IMR-90 (cell line): ENCODE results near the gene PTPRU. TPM values are rescaled to one million over a fixed set of nuclear protein-coding genes. Genes with fewer than 3 reads are reported as not detected.

Source experiments
- ATAC-seq: fragments of 200-7000 bp; cut with Tn5 transposase; 2 replicates; pipeline ENCODE4 v1.9.1; 2020; ENCODE audit warnings: low read depth, mild to moderate bottlenecking, moderate library complexity
- BruUV-seq: library from RNA; stranded (reverse); fragments of 400-500 nt; replicated peaks from 2 replicates; lab custom pipeline; 2021; lab: Mats Ljungman, UMichigan
- CTCF ChIA-PET: fragments of 300-600 bp; formaldehyde crosslinking; extraction: SDS; loops from one replicate; lab custom pipeline; 2021; ENCODE audit warnings: antibody characterized with exemption; lab: Yijun Ruan, JAX
- POLR2A ChIA-PET: fragments of 300-600 bp; sonication (Branson Sonifier 250); formaldehyde crosslinking; loops from one replicate; lab custom pipeline; 2022; ENCODE audit warnings: antibody characterized with exemption; ENCODE audit not compliant: unreplicated experiment; lab: Charles Lee
- DNase-seq: peaks from one replicate; pipeline ENCODE4 v3.0.0; 2013
- H2AFZ ChIP-seq: replicated peaks from 2 replicates; pipeline ENCODE3; 2013; ENCODE audit warnings: low read length, mild to moderate bottlenecking; ENCODE audit not compliant: poor library complexity
- H2AK5ac ChIP-seq: 2 replicates; pipeline ENCODE4 v1.6.1; 2013; ENCODE audit warnings: low read depth, low read length, inconsistent platforms
- H2AK9ac ChIP-seq: replicated peaks from 2 replicates; pipeline ENCODE3; 2013; ENCODE audit warnings: mild to moderate bottlenecking, low read depth, low read length, moderate library complexity; ENCODE audit not compliant: poor library complexity
- H2BK120ac ChIP-seq: 2 replicates; pipeline ENCODE4 v1.6.1; 2013; ENCODE audit warnings: low read depth, low read length, inconsistent platforms
- H2BK15ac ChIP-seq: 3 replicates; pipeline ENCODE4 v1.6.1; 2013; ENCODE audit warnings: low read depth, low read length, inconsistent platforms
- H2BK20ac ChIP-seq: 2 replicates; pipeline ENCODE4 v1.6.1; 2013; ENCODE audit warnings: low read depth, mild to moderate bottlenecking, inconsistent platforms, low read length, moderate library complexity
- H2BK5ac ChIP-seq: 2 replicates; pipeline ENCODE4 v1.6.1; 2013; ENCODE audit warnings: mild to moderate bottlenecking, low read depth, low read length, inconsistent platforms; ENCODE audit not compliant: poor library complexity, severe bottlenecking
- H3K14ac ChIP-seq: replicated peaks from 2 replicates; pipeline ENCODE4 v1.6.1; 2013; ENCODE audit warnings: low read depth, low read length, inconsistent platforms
- H3K18ac ChIP-seq: 2 replicates; pipeline ENCODE4 v1.6.1; 2013; ENCODE audit warnings: low read depth, low read length, control low read depth
- H3K23ac ChIP-seq: 2 replicates; pipeline ENCODE4 v1.6.1; 2013; ENCODE audit warnings: low read depth, low read length, inconsistent platforms
- H3K27ac ChIP-seq: 2 replicates; pipeline ENCODE4 v1.5.1; 2013; ENCODE audit warnings: mild to moderate bottlenecking, control low read depth, low read length; ENCODE audit not compliant: insufficient read depth
- H3K27me3 ChIP-seq: 2 replicates; pipeline ENCODE4 v1.6.1; 2013; ENCODE audit warnings: low read length; ENCODE audit not compliant: control insufficient read depth, insufficient read depth
- H3K36me3 ChIP-seq: 2 replicates; pipeline ENCODE4 v1.6.1; 2013; ENCODE audit warnings: low read length, mixed read lengths; ENCODE audit not compliant: control insufficient read depth, insufficient read depth
- H3K4ac ChIP-seq: 2 replicates; pipeline ENCODE4 v1.6.1; 2013; ENCODE audit warnings: low read depth, low read length, inconsistent platforms
- H3K4me1 ChIP-seq: 2 replicates; pipeline ENCODE4 v1.6.1; 2013; ENCODE audit warnings: low read length, mixed read lengths; ENCODE audit not compliant: control insufficient read depth, insufficient read depth
- H3K4me2 ChIP-seq: 2 replicates; pipeline ENCODE4 v1.6.1; 2013; ENCODE audit warnings: low read depth, mild to moderate bottlenecking, control low read depth, low read length, moderate library complexity
- H3K4me3 ChIP-seq: 2 replicates; pipeline ENCODE4 v1.5.1; 2013; ENCODE audit warnings: low read depth, mild to moderate bottlenecking, control low read depth, low read length, moderate library complexity; ENCODE audit not compliant: insufficient read depth
- H3K56ac ChIP-seq: 2 replicates; pipeline ENCODE4 v1.6.1; 2013; ENCODE audit warnings: low read length, inconsistent platforms; ENCODE audit not compliant: insufficient read depth; ENCODE audit errors: extremely low read depth
- H3K79me1 ChIP-seq, 2 experiments: 2 replicates each; pipeline ENCODE4 v1.6.1; 2013; ENCODE audit warnings: low read length in 2 of 2, inconsistent platforms in 1 of 2, low read depth in 1 of 2
- H3K9ac ChIP-seq: 2 replicates; pipeline ENCODE4 v1.6.1; 2013; ENCODE audit warnings: low read depth, low read length, control low read depth
- H3K9me1 ChIP-seq: 2 replicates; pipeline ENCODE4 v1.6.1; 2013; ENCODE audit warnings: low read length, inconsistent platforms; ENCODE audit not compliant: insufficient read depth
- H3K9me3 ChIP-seq: 2 replicates; pipeline ENCODE4 v1.6.1; 2013; ENCODE audit warnings: low read length; ENCODE audit not compliant: control insufficient read depth, insufficient read depth
- H4K20me1 ChIP-seq: 2 replicates; pipeline ENCODE4 v1.6.1; 2013; ENCODE audit warnings: low read length, inconsistent platforms; ENCODE audit not compliant: insufficient read depth
- H4K5ac ChIP-seq: 2 replicates; pipeline ENCODE4 v1.6.1; 2013; ENCODE audit warnings: mild to moderate bottlenecking, low read depth, low read length, control low read depth
- H4K8ac ChIP-seq, 2 experiments: 2 replicates each; pipeline ENCODE4 v1.6.1; 2013; ENCODE audit warnings: low read depth in 2 of 2, low read length in 2 of 2, control low read depth in 1 of 2, inconsistent platforms in 1 of 2
- H4K91ac ChIP-seq: 2 replicates; pipeline ENCODE4 v1.6.1; 2013; ENCODE audit warnings: low read depth, low read length, inconsistent platforms; ENCODE audit not compliant: insufficient read depth
- MAFK ChIP-seq: IDR thresholded peaks from 2 replicates; pipeline ENCODE4 v1.6.1; 2012; ENCODE audit warnings: low read depth, low read length, improper control_type of control experiment
- NFE2L2 ChIP-seq: fragments of 150-350 bp; IDR thresholded peaks from 2 replicates; pipeline ENCODE4 v1.6.1; 2016; ENCODE audit warnings: low read depth, mild to moderate bottlenecking, low read length
- WGBS, 2 experiments: methylation state at CpG; one replicate each; pipeline versions ENCODE4 v1.1.5 to v1.1.7; 2013; ENCODE audit warnings: missing lambda C conversion rate in 2 of 2; ENCODE audit not compliant: insufficient read length in 1 of 2; ENCODE audit errors: extremely low coverage in 2 of 2; 5-methylcytosine and 5-hydroxymethylcytosine counted together
- dilution Hi-C: fragments of 300-500 bp; cut with HindIII; formaldehyde crosslinking; loops from one replicate; pipeline ENCODE4 v1.14.3; 2018; ENCODE audit warnings: low sequenced_read_pairs; ENCODE audit not compliant: unreplicated experiment
- in situ Hi-C: fragments of 300-500 bp; cut with MboI; formaldehyde crosslinking; loops from 3 replicates; pipeline ENCODE4 v1.14.3; 2019; ENCODE audit warnings: low sequenced_read_pairs, inconsistent platforms, mixed read lengths
- intact Hi-C: fragments of 100-400 bp; cut with micrococcal nuclease; formaldehyde crosslinking; loops from 2 replicates; pipeline ENCODE4 v1.10.0; 2022
- polyA plus RNA-seq, 3 experiments: library from polyadenylated mRNA; depleted of rRNA; stranded (reverse); fragments of >200 nt; gene quantifications; 2 replicates each; pipeline ENCODE4 v1.2.3, GENCODE V29; 2012; ENCODE audit warnings: low replicate concordance in 1 of 3
- total RNA-seq: library from RNA; depleted of rRNA; stranded (reverse); fragments of >200 nt; gene quantifications from 2 replicates; pipeline ENCODE4 v1.2.3, GENCODE V29; 2012

PTPRU gene
- total and polyA plus RNA-seq, 2 of the 4 experiments (the other 2 are of a cell fraction): 7.0 to 10.7 TPM

GRCh38 chr1:29190718-29191117 is 45.6 kb upstream of the PTPRU start:
- Histone ChIP-seq H3K56ac (no peak overlapping the region), H3K18ac (no peak overlapping the region), H3K14ac (no peak overlapping the region), H3K23ac (no peak overlapping the region), H3K4me3 (no peak overlapping the region), H4K20me1 (no peaks in the 10 kb centered on the region), H3K4ac (no peak overlapping the region), H3K9me1 (peaks cover 15% of the 10 kb centered on the region; the same call in 1 of the 2 replicates), H2BK5ac (no peak overlapping the region), H2AK5ac (no peak overlapping the region), H3K27me3 (no peaks in the 10 kb centered on the region), H3K9me3 (no peaks in the 10 kb centered on the region), H3K4me1 (no peaks in the 10 kb centered on the region; the same call in 1 of the 2 replicates), H3K36me3 (peaks cover 14% of the 10 kb centered on the region), H3K4me2 (no peak overlapping the region), H2AK9ac (no peak overlapping the region), H3K79me1 (0 out of 4 replicates have a peak, but pooled peaks cover 0 to 1% of the 10 kb centered on the region in 2 experiments), H4K5ac (no peak overlapping the region), H4K8ac (no peak overlapping the region), H4K91ac (no peak overlapping the region), H2AFZ (no peak overlapping the region), H3K27ac (no peak overlapping the region), H3K9ac (no peak overlapping the region), H2BK120ac (no peak overlapping the region), H2BK15ac (no peak overlapping the region), H2BK20ac (no peak overlapping the region)
- BruUV-seq: no TSS peak
- DNase-seq (no peak), ATAC-seq (no peak)
- ChIA-PET CTCF (no interaction called here), POLR2A (no interaction called here)
- TF ChIP-seq MAFK (no peak), NFE2L2 (no peak)
- 100% methylated on average over 1 of the region's 6 CpGs; no CpG with 5 or more reads in 1 of the 2 experiments for WGBS, 2 experiments
- in situ Hi-C loops: no loop called here
- dilution Hi-C loops: no loop called here
- intact Hi-C loops: loop anchor here (10.0 kb wide), 1 partner anchor 546 kb away; the partner anchor contains the start of genes RNU11 and TAF12
